Endothelial cell of umbilical vein (primary cell): Measurements from ENCODE around the gene LCE3A. TPM values are rescaled to one million over a fixed set of nuclear protein-coding genes. Genes with fewer than 3 reads are reported as not detected.
"Not testable (repeated sequence)": the region's sequence is repeated elsewhere in the genome, so short reads cannot be mapped to it uniquely, and the experiment has no call there.

ENCODE experiments used
- BruUV-seq: library from RNA; stranded (reverse); fragments of 400-500 nt; replicated peaks from 2 replicates; lab custom pipeline; 2021; lab: Mats Ljungman, UMichigan
- CTCF ChIA-PET: fragments of 300-600, 350-600 bp; sonication (Branson Sonifier 250); formaldehyde crosslinking; loops from one replicate; lab custom pipeline; 2021; ENCODE audit warnings: antibody characterized with exemption, inconsistent platforms; lab: Charles Lee
- POLR2A ChIA-PET: fragments of 300-600, 350-600 bp; sonication (Branson Sonifier 250); formaldehyde crosslinking; loops from one replicate; lab custom pipeline; 2021; ENCODE audit warnings: antibody characterized with exemption, inconsistent platforms; lab: Charles Lee
- DNase-seq: peaks from one replicate; pipeline ENCODE4 v3.0.0-alpha.2; 2011; ENCODE audit warnings: low read depth, low spot score
- FAIRE-seq: peaks from 2 replicates; lab custom pipeline; 2011; peaks lifted over from hg19 to GRCh38; lab: Jason Lieb, UNC
- H2AFZ ChIP-seq: 2 replicates; pipeline ENCODE4 v1.6.0; 2012; ENCODE audit warnings: low read depth, low read length, control low read depth, inconsistent platforms
- H3K27ac ChIP-seq: 2 replicates; pipeline ENCODE4 v1.5.1; 2011; ENCODE audit warnings: low read depth, mild to moderate bottlenecking, control low read depth, low read length, moderate library complexity; ENCODE audit not compliant: insufficient read depth
- H3K27me3 ChIP-seq, 2 experiments: 2 replicates each; pipeline versions ENCODE4 v1.6.0 to v1.6.1; 2011; ENCODE audit warnings: low read length in 2 of 2, mixed read lengths in 1 of 2; ENCODE audit not compliant: control insufficient read depth in 2 of 2, insufficient read depth in 2 of 2
- H3K36me3 ChIP-seq, 2 experiments: 2 replicates in 1 of 2; 3 replicates in 1 of 2; pipeline ENCODE4 v1.5.1; 2011; ENCODE audit warnings: low read length in 2 of 2, mild to moderate bottlenecking in 1 of 2, moderate library complexity in 1 of 2; ENCODE audit not compliant: control insufficient read depth in 2 of 2, insufficient read depth in 2 of 2; ENCODE audit errors: extremely low read depth in 1 of 2
- H3K4me1 ChIP-seq: 3 replicates; pipeline ENCODE4 v1.5.1; 2011; ENCODE audit warnings: mild to moderate bottlenecking, low read length; ENCODE audit not compliant: control insufficient read depth, insufficient read depth; ENCODE audit errors: extremely low read depth
- H3K4me2 ChIP-seq: 2 replicates; pipeline ENCODE4 v1.6.1; 2011; ENCODE audit warnings: low read length, control low read depth, mixed read lengths; ENCODE audit not compliant: insufficient read depth
- H3K4me3 ChIP-seq, 3 experiments: fragments of 200-600 bp in 1 of 3; sonication (generic), shearing (Covaris generic) in 1 of 3; replicated peaks in 1 of 3; 2 replicates each; pipeline ENCODE4 v1.5.1; 2011 to 2016; ENCODE audit warnings: control low read depth in 3 of 3, low read length in 3 of 3, mild to moderate bottlenecking in 2 of 3, inconsistent platforms in 1 of 3, low read depth in 1 of 3, moderate library complexity in 1 of 3; ENCODE audit not compliant: insufficient read depth in 1 of 3
- H3K79me2 ChIP-seq: 2 replicates; pipeline ENCODE4 v1.6.0; 2012; ENCODE audit warnings: low read length, inconsistent platforms; ENCODE audit not compliant: control insufficient read depth, insufficient read depth
- H3K9ac ChIP-seq: replicated peaks from 2 replicates; pipeline ENCODE3; 2011; ENCODE audit warnings: low read length, control low read depth; ENCODE audit not compliant: insufficient read depth; ENCODE audit errors: extremely low read depth
- H3K9me1 ChIP-seq: replicated peaks from 3 replicates; pipeline ENCODE4 v1.6.0; 2011; ENCODE audit warnings: mild to moderate bottlenecking, low read length; ENCODE audit not compliant: control insufficient read depth, insufficient read depth; ENCODE audit errors: extremely low read depth
- H3K9me3 ChIP-seq: replicated peaks from 2 replicates; pipeline ENCODE4 v1.5.1; 2012; ENCODE audit warnings: low read length, inconsistent platforms; ENCODE audit not compliant: control insufficient read depth, insufficient read depth
- H4K20me1 ChIP-seq: replicated peaks from 2 replicates; pipeline ENCODE3; 2011; ENCODE audit warnings: mild to moderate bottlenecking, low read length; ENCODE audit not compliant: control insufficient read depth, insufficient read depth; ENCODE audit errors: extremely low read depth
- EZH2 ChIP-seq: IDR thresholded peaks from 2 replicates; pipeline ENCODE4 v1.6.1; 2012; ENCODE audit warnings: borderline replicate concordance, low read depth, mild to moderate bottlenecking, moderate library complexity, low read length, inconsistent platforms; ENCODE audit not compliant: severe bottlenecking
- JUN ChIP-seq: IDR thresholded peaks from 2 replicates; pipeline ENCODE4 v1.6.1; 2011; ENCODE audit warnings: borderline replicate concordance, low read depth; ENCODE audit not compliant: insufficient read length, insufficient read depth
- MAX ChIP-seq: IDR thresholded peaks from 2 replicates; pipeline ENCODE4 v1.6.1; 2011; ENCODE audit not compliant: insufficient read depth, insufficient read length
- dilution Hi-C: fragments of 300-500 bp; cut with MboI; formaldehyde crosslinking; loops from one replicate; pipeline ENCODE4 v1.15.0; 2019; ENCODE audit warnings: low sequenced_read_pairs; ENCODE audit not compliant: extremely low pct_ligation_motif_present
- intact Hi-C: fragments of 100-400 bp; cut with micrococcal nuclease; formaldehyde crosslinking; loops from one replicate; pipeline ENCODE4 v1.10.0; 2022
- polyA plus RNA-seq, 4 experiments: library from polyadenylated mRNA; depleted of rRNA in 3 of 4; stranded (reverse) in 3 of 4; unstranded in 1 of 4; fragments of >200 nt; gene quantifications; 2 replicates each; pipeline versions ENCODE4 v1.2.1 to v1.2.3, GENCODE V29; 2011 to 2012; ENCODE audit warnings: missing spikeins in 1 of 4
- total RNA-seq: library from RNA; stranded (reverse); gene quantifications from 2 replicates; pipeline ENCODE4 v1.2.3, GENCODE V29; 2021

Gene LCE3A
- total and polyA plus RNA-seq, 2 donors (not counting 3 experiments of a cell fraction or from before 2014, with no cell fraction given) = not detected

GRCh38 chr1:152667648-152668047, 44.7 kb upstream of the LCE3A start:
- Histone ChIP-seq H3K27ac (no peak overlapping the region), H2AFZ (no peak overlapping the region), H3K36me3 (no peaks in the 10 kb centered on the region), H3K79me2 (no peaks in the 10 kb centered on the region), H3K4me2 (no peak overlapping the region), H3K4me3 (no peak overlapping the region), H3K9ac (no peak overlapping the region), H4K20me1 (no peaks in the 10 kb centered on the region), H3K27me3 (no peaks in the 10 kb centered on the region), H3K9me1 (no peaks in the 10 kb centered on the region), H3K9me3 (no peaks in the 10 kb centered on the region), H3K4me1 (no peaks in the 10 kb centered on the region)
- BruUV-seq = no TSS peak
- no peak for FAIRE-seq
- dilution Hi-C loops (no loop called here), intact Hi-C loops (no loop called here)
- ChIA-PET POLR2A (no interaction called here), CTCF (no interaction called here)
- TF ChIP-seq MAX (no peak), EZH2 (no peak), JUN (no peak)
- DNase-seq = no peak

- H3K4me1 ChIP-seq, H3K27me3 ChIP-seq, DNase-seq, H3K9me1 ChIP-seq, CTCF ChIA-PET, H3K9ac ChIP-seq, H3K9me3 ChIP-seq, H3K4me2 ChIP-seq, H3K36me3 ChIP-seq, FAIRE-seq, H4K20me1 ChIP-seq, H2AFZ ChIP-seq, H3K4me3 ChIP-seq, H3K27ac ChIP-seq, POLR2A ChIA-PET, H3K79me2 ChIP-seq, intact Hi-C loops, BruUV-seq, dilution Hi-C loops: not testable (repeated sequence)
These were observed 43.3 kb upstream of the LCE3A start for GRCh38 chr1:152666171-152666570.
